NCI-H510A (cell line): Measurements from ENCODE around the gene YOD1.

ENCODE experiments used
- DNase-seq: peaks from one replicate; lab custom pipeline; 2025; lab: John Stamatoyannopoulos, UW

YOD1 gene

DNA sequence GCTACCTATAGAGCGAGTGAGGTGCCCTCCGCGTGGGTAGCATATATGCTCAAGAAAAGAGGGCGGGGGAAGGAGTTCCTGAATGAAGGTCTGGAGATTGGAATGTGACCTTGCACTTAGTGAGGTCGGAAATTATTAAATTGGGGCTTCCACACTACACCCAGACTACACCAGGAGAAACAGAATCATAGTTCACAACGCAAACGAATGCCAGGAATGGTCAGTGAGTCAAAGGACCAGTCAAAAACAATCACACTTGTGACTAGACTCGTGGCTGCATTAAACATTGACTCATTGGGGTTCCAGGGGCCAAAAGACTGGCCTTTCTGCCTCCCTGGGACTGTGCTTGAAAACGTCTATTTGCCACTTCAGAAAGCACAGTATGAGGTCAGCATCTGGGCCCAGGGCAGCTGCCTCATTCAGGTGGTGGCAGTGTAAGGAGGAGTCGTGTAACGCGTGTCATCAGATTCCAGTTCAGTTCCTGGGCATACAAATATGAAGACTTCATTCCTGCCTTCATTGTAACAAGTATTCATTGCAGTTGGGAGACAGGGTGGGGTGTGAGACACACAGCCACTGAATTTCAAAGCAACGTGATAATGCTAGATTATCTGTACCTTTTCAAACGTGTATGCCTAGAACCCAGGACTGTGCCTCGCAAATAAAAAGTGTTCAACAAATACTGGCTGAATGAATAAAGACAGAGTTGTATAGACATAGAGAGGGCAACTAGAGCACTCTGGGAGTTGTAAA is at the start of gene YOD1:
Gene YOD1 (minus strand): TSS at position 18 of the 753 bp plus-strand sequence. CDS start 178 bp downstream, outside the sequence.
- DNase-seq: peak; percentile 43

DNA sequence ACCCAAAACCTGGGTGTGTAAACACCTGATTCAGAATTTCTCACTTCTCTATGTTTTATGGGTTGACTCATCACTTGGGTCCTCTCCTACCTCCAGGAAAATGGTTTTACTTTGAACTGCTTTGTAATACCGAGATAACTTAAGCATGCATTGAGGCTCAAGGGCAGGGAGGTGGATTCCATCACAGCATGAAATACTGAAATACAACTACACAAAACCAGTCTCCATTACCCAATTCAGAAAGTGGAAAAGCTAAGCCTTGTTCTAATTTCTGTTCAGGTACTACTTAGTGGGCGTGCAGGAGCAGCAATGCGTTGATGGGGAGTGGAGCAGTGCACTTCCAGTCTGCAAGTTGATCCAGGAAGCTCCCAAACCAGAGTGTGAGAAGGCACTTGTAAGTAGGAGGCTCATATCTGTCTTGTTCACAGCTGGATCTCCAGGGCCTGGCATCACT is 46.9 kb upstream of the YOD1 start:
- no peak for DNase-seq

DNA sequence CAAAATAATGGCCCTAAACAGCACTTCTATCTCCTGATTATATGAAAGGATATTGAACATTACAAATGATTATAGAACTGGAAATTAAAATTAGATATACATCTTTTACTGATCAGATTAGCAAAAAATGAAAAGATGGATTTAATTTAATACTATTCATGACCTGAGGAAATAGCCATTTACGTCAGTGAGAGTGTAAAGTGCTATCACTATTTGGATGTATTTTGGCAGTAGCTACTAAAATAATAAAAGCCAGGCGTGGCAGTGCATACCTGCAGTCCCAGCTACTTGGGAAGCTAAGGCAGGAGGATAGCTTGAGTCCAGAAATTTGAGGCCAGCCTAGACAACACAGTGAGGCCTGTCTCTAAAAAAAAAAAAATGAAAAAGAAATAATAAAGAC is 42.9 kb upstream of the YOD1 start:
- DNase-seq: no peak

DNA sequence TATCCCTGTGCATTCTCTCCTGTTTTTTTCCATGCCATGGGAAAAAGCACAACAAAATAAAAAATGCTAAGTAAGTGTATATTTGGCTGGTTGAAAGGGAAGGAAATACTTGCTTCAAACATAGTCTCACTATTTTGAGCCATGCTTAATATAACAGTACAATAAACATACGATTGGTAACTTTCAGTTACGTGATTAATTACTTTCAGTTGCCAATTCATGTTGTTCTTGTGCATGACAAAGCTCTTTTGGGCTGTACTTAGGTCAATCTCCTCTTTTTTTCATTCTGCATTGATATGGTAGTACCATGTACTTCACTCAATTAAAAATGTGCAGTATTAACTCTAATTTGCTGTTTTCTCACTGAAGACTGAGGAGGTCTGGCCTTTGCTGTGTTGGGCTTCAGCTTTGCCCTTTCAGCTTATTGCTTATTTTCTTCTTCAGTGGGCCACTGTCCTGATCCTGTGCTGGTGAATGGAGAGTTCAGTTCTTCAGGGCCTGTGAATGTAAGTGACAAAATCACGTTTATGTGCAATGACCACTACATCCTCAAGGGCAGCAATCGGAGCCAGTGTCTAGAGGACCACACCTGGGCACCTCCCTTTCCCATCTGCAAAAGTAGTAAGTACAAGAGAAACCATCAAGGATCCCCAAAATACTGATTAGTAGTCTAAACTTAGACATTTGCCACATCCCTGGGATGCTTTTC is 40.3 kb upstream of the YOD1 start:
- no peak for DNase-seq

DNA sequence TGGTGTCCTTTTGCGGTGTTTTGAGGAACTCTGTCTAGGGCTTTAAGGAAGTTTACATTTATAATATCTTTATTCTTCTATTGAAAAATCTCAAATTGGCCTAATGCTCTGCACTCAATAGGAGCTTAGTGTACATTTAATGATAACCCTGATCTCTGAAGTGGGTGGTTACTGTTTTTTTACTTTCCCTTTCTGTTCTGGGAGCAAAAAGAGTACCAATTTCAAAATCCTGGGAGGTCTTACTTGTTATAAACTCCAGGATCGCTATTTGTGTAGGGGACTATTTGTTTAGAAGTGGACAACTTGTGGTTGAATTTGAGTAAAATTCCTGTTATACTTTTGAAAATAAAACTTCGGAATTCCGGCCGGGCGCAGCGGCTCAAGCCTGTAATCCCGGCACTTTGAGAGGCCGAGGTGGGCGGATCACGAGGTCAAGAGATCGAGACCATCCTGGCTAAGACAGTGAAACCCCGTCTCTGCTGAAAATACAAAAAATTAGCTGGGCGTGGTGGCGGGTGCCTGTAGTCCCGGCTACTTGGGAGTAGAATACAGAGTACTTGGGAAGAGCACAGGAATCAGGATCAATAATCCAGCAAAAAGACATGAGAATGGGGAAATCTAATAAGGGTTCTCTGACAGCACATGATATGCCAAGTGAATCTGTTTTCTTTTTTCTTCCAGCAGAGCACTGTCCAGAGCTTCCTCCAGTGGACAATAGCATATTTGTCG is 38.8 kb upstream of the YOD1 start:
- no peak for DNase-seq

DNA sequence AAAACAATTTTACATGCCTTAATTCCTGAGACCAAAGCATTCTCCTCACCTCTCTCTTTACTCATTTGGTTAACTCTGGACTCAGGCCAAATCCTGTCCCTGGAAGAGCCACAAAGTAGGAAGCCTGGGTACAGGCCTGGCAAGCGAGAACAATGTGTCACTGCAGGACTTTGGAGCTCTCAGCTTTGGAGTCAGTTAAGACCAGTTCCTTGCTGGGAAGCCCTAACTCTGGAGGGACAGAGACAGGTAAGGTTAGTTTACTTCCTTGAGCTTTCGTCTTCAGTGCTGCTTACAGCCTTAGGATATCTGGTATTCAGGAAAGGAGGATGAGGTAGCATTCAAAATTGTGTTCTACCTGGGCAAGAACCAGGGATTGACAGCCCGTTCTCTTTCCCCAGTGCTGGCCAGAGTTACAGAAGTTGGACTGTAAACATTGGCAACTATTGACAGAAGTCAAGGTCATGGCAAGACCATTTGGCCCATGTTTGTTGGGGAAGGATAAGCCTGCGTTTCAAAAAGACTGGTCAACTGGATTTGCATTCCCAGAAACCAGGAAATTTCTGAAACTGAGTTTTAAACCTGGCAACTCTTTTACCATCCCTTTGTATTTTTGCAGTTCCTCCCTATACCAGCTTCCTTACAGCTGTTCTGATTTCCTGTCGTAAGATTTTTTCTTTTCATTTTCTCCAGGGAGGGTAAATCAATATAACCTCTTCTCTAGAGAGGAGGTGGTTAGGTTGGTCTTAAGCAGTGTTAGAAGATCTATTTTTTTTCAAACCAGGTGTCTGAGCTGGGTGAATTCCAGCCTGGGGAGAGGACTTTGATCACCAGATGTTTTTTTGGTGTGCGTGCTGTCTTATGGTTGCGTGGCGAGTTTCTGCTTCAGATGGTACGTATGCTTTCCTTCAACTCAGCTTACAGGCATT is 38.0 kb upstream of the YOD1 start, which contains the start of gene C4BPB:
Gene C4BPB (plus strand): TSS at position 160 of the 926 bp plus-strand sequence. CDS start 672 bp downstream, at position 832.
- no peak for DNase-seq

DNA sequence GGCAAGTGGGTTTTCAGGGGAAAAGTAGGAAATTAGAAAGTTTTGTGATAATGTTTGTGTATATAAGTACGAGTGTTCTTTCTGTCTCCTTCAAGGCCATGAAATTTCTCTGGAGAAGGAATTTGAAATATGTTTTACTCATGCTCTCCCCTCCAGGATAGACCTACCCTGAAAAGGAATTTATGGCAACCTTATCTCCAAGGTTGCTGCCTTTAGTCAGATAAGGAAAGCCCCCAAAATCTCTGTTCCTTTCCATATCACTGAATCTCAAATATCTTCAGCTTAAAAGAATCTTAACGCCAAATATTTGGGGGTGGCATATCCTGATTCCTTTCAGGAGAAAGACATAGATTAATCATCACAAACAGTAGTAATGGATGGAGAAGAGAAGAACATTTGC is 37.2 kb upstream of the YOD1 start:
- DNase-seq: no peak

DNA sequence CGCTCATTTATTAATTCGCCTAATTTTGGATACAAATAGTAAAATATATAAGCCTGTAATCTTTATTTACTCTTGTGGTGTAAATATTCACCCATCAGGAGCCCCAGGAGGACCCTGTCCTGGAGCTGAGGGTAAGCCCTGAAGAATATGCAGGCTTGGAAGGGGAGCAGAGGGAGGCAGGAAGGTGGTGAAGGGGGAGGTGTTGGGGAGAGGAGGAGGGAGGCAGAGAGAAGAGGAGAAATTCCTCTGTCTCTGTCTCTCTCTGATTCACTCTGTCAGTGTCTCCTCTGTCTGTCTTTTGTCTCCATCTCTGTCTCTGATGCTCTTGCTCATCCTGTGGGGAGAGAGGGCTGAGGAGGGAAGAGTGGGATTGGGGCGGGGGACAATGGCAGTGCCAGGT is 34.9 kb upstream of the YOD1 start:
- no peak for DNase-seq

DNA sequence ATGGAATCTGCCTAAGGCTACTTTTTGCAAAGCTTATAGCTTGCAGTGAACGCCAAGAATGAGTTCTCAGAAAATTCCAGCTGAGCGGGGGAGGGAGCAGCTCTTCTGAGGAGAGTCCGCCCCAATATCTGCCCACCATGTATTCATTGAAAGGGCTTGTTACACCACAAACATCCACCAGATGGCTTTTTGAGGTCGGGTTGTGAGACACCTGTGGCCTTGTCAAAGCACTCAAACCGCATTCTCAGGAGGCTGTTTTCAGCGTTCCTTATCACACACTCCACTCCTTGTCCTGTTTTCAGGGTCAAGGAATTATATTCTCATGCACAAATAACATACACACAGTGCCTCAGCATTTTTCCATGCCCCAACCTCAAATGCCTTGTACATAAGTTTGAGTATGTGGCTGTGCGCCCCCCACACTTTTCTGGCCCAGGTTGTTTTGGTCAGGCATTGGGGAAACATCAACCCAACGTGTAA is 33.7 kb upstream of the YOD1 start:
- peak; percentile 12 for DNase-seq

DNA sequence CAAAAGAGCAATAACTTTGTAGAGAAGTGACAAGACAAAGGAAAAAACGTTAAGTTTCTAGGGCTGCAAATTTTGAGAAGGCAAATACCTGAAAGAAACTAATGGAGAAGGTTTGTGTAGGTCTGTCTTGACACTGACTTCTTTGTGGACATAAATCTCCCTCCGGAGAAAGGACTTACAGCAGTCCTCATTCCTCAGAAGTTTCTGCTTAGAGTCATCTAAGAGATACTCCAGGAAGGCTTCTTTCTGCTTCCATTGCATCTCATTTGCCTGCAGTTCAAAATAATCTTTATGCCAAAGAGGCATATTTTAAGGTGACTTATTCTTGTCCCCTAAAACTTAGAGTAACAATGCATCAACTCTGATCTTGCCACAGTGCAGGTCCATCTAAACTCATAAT is 33.2 kb upstream of the YOD1 start:
- DNase-seq: no peak

DNA sequence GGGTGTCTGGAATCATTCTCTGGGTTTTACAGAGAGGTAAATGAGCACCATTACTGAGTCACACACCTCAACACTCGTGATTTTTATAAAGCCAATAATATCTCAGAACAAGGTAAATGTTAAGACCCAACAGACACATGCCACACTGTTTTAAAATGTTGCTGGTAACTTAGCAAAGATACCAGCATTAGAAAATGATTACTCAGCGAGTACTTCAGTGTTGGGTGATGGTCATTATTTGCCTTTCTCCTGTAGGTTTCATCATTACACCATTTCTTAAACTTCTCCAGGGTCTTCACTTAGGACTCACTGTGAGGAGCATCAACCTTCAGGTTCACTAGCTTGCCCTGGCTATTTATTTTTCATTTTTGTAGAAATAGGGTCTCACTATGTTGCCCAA is 30.8 kb upstream of the YOD1 start:
- no peak for DNase-seq

DNA sequence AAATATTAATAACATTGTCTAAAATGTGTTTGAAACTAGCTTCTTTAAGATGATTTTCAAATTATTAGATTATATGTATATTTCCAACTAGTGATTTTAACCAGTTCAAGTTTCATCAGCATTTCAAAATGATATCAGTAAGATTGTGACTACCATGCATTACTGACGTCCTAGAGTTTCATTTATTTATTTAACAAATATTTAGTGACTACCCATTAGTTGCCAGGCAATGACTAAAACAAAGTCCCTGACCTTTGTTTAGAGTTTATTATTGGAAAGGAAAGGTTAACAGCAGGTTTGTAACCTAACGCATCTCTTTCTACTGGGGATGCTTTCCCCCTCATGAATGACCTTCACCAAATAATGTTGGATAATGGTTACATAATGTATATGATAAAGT is 30.1 kb upstream of the YOD1 start:
- no peak for DNase-seq

DNA sequence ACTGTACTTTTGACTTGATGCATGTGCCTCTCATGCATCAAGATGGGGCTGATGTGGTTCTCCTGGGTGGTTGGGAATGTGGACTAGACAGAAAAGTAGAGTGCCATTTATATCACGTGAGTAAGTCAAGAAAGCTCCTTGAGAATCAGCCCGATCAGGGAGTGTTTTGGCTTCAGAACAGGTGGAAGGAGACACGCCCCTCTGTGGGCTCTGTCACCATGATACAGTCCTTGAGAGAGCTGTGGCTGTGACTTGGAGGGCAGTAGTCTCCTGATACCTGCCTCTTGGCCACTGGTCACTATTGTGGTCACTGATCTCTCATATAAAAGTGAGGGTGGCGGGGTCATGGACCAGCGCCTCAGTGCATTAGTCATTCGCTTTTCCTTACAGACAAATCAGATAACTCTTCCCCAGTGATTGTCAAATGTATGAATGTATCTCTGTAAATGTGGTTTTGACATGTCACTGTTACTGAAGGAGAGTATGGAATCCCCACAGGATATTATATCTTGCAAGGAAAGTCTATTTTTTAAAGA is 28.8 kb upstream of the YOD1 start:
- DNase-seq: no peak

DNA sequence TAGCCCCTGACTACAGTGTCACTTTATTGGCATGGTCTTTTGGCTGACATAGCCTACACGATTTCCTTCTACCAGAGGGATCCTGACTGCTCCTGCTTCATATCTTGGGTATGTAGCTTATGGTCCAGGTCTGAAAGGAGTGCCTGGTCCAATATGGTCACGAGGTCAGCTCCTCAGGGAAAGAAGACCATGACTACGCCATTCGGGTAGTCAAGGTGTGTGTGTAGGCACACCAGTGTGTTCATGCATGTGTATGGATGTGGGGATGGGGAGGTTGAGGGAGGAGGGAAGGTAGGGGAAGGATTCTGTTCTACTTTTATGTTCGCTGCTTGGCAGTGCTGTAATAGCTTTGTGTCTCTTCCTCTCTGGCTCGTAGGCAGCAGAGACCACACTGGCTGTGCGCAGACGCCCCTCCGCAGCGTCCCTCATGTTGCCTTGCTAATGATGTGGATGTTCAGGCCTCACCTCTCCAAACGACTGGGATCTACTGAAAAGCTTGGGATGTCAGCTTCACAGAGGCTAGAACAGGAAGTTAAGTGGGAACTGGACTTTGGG is 27.6 kb upstream of the YOD1 start:
- no peak for DNase-seq

DNA sequence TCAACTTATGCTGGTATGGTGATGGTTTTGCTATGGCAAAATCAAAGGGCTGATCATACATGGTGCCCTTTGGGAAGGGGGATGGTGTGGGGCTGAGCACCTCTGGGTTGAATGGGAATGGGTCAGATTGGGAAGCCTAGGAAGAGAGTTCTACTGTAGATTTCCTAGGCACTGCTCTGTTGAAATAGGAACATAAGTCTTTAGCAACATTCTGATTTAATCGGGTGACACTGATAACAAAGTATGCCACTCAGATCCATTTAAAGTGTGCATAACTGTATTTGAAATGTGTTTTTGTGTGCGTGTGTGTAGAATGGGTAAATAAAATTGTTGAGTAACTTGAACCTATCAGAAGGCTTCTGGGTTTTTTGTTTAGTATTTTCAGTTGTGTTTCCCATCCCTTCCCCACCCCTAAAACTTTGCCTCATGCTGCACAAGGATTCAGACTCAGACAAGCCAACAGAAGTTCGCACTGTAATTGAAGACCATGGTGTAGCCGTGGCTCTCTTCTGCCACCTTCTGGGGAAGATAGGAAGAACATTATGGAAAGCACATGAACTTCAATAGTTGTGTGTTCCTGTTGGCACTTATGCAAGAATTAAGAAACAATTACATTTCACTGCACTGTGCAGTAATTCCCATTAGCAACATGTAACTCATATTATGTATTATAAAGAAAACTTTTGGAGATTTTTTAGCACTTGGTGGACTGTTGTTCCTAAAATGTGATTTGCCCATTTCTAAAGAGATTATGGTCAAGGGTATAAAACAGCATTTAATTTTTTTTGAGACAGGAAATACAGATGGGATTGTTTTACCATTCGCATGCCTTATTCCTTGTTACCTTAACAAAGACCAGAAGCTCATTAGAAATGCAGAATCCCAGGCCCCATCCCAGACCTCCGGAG is 26.7 kb upstream of the YOD1 start:
- DNase-seq: no peak

DNA sequence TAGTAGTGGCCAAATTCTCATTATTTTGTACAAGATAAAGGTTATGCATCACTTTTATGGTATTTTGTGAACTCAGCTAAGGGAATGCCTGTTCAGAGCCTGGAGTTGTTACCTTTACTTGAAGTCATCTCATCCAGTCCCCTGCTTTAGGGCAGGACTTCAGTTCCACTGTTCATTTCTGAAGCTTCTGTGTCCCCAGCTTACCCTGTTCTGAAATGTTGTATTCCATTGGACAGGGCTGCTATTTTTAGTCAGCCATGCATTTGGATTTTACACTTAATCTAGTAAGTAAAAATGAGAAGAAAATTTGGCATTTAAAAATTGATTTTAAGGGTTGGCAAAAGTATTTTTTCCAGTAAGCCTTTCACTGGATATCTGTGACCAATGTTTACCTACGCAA is 26.0 kb upstream of the YOD1 start:
- no peak for DNase-seq

DNA sequence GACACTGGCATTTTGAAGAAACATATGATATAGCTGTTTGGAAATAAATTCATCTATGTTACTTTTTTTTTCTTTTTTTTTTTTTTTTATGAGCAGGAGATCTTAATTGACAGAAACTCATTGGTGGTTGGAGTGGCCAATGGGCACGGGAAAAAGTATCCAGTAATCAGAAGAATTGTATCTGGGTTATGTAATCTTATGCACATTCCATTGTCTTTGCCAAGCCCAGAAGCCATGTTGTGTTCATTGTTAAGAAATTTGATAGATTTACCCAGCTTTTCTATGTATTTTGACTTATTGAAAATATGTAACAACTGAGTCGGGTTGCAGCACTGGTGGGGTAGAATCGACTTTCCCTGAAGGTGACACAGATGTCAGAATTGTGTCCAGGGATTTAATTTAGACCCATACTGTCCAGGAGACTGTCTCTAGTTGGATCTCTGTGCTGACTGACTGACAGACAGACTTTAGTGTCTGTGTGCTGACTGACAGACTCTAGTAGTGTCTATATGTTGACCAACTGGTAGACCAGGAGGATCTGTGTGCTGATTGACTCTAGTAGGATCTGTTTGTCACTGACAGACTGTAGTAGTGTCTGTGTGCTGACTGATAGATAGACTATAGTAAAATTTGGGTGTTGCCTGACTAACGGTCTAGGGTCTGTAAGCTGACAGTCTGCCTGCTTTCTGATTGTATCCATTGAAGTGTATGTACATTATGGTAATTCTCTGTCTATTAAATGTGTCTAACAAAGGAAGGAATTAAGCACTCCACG is 25.4 kb upstream of the YOD1 start:
- DNase-seq: no peak

DNA sequence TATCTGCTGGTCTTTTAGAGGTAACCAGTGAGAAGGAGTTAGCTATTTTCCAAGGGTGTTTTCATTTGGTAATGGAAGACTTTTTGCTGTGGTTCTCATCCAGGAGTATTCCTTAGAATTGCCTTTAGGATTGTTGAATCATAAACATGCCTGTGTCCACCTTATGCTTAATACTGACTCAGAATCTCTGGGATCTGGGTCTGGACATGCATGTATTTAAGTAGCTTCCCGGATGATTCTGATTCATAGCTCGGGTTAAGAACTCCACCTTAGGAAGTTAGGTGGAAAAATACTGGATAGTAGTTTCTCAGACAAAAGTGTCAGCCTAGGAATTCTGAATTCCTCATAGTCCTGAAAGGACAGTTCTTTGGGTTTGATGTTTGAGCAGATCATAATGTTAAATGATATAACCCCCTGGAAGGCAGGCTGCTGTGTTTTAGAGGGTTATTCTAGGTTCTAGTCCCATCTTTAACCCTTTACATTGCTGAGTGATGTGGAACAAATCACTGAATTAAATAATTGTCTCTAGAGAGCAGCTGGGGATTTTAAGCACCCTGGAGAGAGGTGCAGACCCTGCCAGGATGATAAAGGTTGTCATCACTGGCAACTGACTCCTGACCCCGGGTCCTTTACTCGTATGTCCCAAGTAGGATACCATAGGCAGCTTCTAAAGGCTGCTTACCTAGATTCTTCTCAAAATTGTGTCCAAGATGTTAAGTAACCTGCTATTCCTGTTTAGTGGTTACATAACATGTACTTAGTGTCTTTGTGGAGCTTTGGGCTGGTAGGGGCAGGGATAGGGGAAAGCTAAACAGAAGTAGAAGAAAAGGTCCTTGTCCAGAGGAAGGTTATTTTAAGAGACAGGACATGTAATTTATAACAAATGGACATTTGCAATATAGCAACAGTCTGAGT is 23.2 kb upstream of the YOD1 start:
- no peak for DNase-seq
